Measurements from ENCODE around the gene KCND2. TPM values are rescaled to one million over a fixed set of nuclear protein-coding genes. Genes with fewer than 3 reads are reported as not detected.

Gene KCND2
- total and polyA plus RNA-seq, 3 donors from 2014 or later: 3.8 to 6.1 (median 5.1) TPM

DNA sequence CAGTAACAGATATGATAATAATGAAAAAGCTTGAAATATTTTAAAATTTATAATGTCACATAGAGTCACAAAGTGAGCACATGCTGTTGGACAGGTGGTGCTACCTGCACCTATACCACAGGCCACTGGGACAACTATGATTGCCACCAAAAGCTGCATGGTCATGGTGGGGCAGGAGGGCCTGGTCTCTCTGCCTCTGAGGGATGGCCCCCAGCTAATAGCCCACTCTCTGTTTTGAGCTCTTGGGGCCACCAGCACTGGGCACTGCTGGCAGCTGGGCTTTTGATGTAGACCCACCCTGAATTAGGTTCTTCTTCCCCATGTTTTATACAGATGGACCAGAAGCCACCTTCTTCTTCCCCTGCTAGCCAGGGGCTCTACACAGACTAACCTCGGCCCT is 265.4 kb downstream of the KCND2 start:
- Histone ChIP-seq H3K36me3 (ENCODE audit: low read depth, missing control alignments) (no peaks in the 10 kb centered on the region), H3K9me3 (no peaks in the 10 kb centered on the region), H3K27me3 (no peaks in the 10 kb centered on the region), H3K27ac (no peak overlapping the region), H3K4me1 (no peaks in the 10 kb centered on the region), H3K4me3 (no peak overlapping the region)
- TF ChIP-seq, protein P1, sequence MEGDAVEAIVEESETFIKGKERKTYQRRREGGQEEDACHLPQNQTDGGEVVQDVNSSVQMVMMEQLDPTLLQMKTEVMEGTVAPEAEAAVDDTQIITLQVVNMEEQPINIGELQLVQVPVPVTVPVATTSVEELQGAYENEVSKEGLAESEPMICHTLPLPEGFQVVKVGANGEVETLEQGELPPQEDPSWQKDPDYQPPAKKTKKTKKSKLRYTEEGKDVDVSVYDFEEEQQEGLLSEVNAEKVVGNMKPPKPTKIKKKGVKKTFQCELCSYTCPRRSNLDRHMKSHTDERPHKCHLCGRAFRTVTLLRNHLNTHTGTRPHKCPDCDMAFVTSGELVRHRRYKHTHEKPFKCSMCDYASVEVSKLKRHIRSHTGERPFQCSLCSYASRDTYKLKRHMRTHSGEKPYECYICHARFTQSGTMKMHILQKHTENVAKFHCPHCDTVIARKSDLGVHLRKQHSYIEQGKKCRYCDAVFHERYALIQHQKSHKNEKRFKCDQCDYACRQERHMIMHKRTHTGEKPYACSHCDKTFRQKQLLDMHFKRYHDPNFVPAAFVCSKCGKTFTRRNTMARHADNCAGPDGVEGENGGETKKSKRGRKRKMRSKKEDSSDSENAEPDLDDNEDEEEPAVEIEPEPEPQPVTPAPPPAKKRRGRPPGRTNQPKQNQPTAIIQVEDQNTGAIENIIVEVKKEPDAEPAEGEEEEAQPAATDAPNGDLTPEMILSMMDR (IDR thresholded peaks at IDR 0.05): no peak
- no peak for TF ChIP-seq POLR2A (IDR thresholded peaks at IDR 0.05)
- 71 to 100% methylated on average over 1 of the region's 1 CpG for WGBS, 2 donors
- intact Hi-C loops (cut with DNase I; ENCODE audit: low total_unique reads): no loop called here
- no peak for DNase-seq

- intact Hi-C loops (cut with DNase I; ENCODE audit: low total_unique reads): no loop called here
- no peaks in the 10 kb centered on the region for H3K36me3 ChIP-seq (ENCODE audit: low read depth, missing control alignments)
Observed at GRCh38 chr7:120539321-120539720, 266.3 kb downstream of the KCND2 start.

GRCh38 chr7:120547605-120548004 is 274.6 kb downstream of the KCND2 start:
- intact Hi-C loops (cut with DNase I; ENCODE audit: low total_unique reads): no loop called here
- Histone ChIP-seq H3K27ac (no peak overlapping the region), H3K27me3 (no peaks in the 10 kb centered on the region), H3K9me3 (no peaks in the 10 kb centered on the region), H3K4me1 (no peaks in the 10 kb centered on the region), H3K36me3 (ENCODE audit: low read depth, missing control alignments) (no peaks in the 10 kb centered on the region), H3K4me3 (no peak overlapping the region)
- 47 to 48% methylated on average over 4 of the region's 4 CpGs for WGBS, 2 donors
- DNase-seq: no peak
- TF ChIP-seq, protein P1 (IDR thresholded peaks at IDR 0.05): no peak
- TF ChIP-seq POLR2A (IDR thresholded peaks at IDR 0.05): no peak

More at GRCh38 chr7:120539321-120539720, 266.3 kb downstream of the KCND2 start:
- no peaks in the 10 kb centered on the region for H3K4me1 ChIP-seq
- H3K27ac ChIP-seq: no peak overlapping the region
- no peaks in the 10 kb centered on the region for H3K27me3 ChIP-seq
- no peak for DNase-seq
- 79 to 83% methylated on average over 5 of the region's 5 CpGs for WGBS, 2 donors
- no peaks in the 10 kb centered on the region for H3K9me3 ChIP-seq
- no peak overlapping the region for H3K4me3 ChIP-seq
- TF ChIP-seq, protein P1 (IDR thresholded peaks at IDR 0.05): no peak
- no peak for TF ChIP-seq POLR2A (IDR thresholded peaks at IDR 0.05)

DNA sequence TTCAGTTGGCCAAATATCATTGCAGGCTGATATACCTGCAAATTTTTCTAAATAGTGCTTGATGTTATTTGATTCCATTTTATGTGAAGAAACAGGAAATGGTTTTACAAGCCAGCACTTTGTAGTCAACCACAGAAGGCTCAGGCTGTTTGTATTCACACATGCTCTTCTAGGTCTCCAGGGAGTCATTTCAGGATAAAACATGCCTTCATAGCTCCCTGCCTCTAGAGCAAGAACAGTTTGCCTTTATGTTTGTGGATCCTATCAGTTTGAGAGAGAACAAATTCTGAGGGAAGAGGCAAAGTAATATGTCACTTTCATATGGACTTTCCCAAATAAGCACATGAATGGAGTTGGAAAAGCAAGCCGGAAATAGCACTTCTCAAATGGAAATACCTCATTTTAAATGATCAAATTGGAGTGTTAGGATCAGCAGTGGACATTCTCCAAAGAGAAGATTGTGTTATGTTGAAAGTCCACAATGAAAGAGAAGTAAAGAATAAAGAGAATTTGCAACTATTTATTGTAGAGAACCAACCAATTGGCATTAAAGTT is 277.6 kb downstream of the KCND2 start:
- no peaks in the 10 kb centered on the region for H3K27me3 ChIP-seq
- H3K9me3 ChIP-seq: no peaks in the 10 kb centered on the region
- TF ChIP-seq POLR2A (IDR thresholded peaks at IDR 0.05): no peak
- TF ChIP-seq, protein P1 (IDR thresholded peaks at IDR 0.05): no peak
- intact Hi-C loops (cut with DNase I; ENCODE audit: low total_unique reads): no loop called here
- no peak overlapping the region for H3K27ac ChIP-seq
- no peaks in the 10 kb centered on the region for H3K4me1 ChIP-seq
- no peaks in the 10 kb centered on the region for H3K36me3 ChIP-seq (ENCODE audit: low read depth, missing control alignments)
- WGBS, 2 donors: 54 to 61% methylated on average over 1 of the region's 1 CpG
- DNase-seq: no peak
- H3K4me3 ChIP-seq: no peak overlapping the region

GRCh38 chr7:120553491-120553890 is 280.5 kb downstream of the KCND2 start:
- 0% methylated on average over 1 of the region's 1 CpG; no CpG with 5 or more reads in 1 of the 2 donors for WGBS, 2 donors
- H3K9me3 ChIP-seq: no peaks in the 10 kb centered on the region
- no peak for TF ChIP-seq POLR2A (IDR thresholded peaks at IDR 0.05)
- TF ChIP-seq, protein P1 (IDR thresholded peaks at IDR 0.05): no peak
- H3K27ac ChIP-seq: no peak overlapping the region
- H3K4me1 ChIP-seq: no peaks in the 10 kb centered on the region
- intact Hi-C loops (cut with DNase I; ENCODE audit: low total_unique reads): no loop called here
- DNase-seq: no peak
- H3K36me3 ChIP-seq (ENCODE audit: low read depth, missing control alignments): no peaks in the 10 kb centered on the region
- no peak overlapping the region for H3K4me3 ChIP-seq
- no peaks in the 10 kb centered on the region for H3K27me3 ChIP-seq

All from testis (tissue), 3 donors.